ENCODE measurements around the gene KRTAP5-3.
"Not testable (repeated sequence)": the region's sequence is repeated elsewhere in the genome, so short reads cannot be mapped to it uniquely, and the experiment has no call there.

- TF ChIP-seq GLI4 (tag by site-specific recombination; IDR thresholded peaks at IDR 0.05); ZNF23 (tag by site-specific recombination; IDR thresholded peaks at IDR 0.05; ENCODE audit: borderline replicate concordance); FEZF1 (tag by site-specific recombination; IDR thresholded peaks at IDR 0.05); REST (tag by site-specific recombination; IDR thresholded peaks at IDR 0.05); CTCF (tag by site-specific recombination; IDR thresholded peaks at IDR 0.05); ZNF174 (tag by site-specific recombination; IDR thresholded peaks at IDR 0.05); SP2 (tag by site-specific recombination; IDR thresholded peaks at IDR 0.05); ZBTB44 (tag by site-specific recombination; IDR thresholded peaks at IDR 0.05); ZNF571 (tag by site-specific recombination; IDR thresholded peaks at IDR 0.05); ZBTB7A (tag by site-specific recombination; IDR thresholded peaks at IDR 0.05; ENCODE audit: low read depth); ZBTB1 (tag by site-specific recombination; IDR thresholded peaks at IDR 0.05); ZNF133 (tag by site-specific recombination; IDR thresholded peaks at IDR 0.05): not testable (repeated sequence)
These were observed 12.2 kb downstream of the KRTAP5-3 start for GRCh38 chr11:1595994-1596575.

Measured in HEK293 (cell line).